Neural progenitor cell (in vitro differentiated cells): Measurements from ENCODE around the gene TBC1D1. TPM values are rescaled to one million over a fixed set of nuclear protein-coding genes. Genes with fewer than 3 reads are reported as not detected.

Source experiments
- DNase-seq: peaks from one replicate; pipeline ENCODE4 v3.0.0-alpha.2; 2016; ENCODE audit warnings: low spot score
- H2AFZ ChIP-seq: fragments of 200-600 bp; sonication (generic); replicated peaks from 2 replicates; pipeline ENCODE4 v1.6.1; 2016; ENCODE audit warnings: antibody characterized with exemption
- H3F3A ChIP-seq: fragments of 200-600 bp; sonication (generic); 2 replicates; pipeline ENCODE4 v1.6.1; 2016; ENCODE audit warnings: antibody characterized with exemption, low read depth
- H3K27ac ChIP-seq: fragments of 200-600 bp; sonication (generic); 2 replicates; pipeline ENCODE4 v1.5.1; 2016; ENCODE audit warnings: mild to moderate bottlenecking
- H3K27me3 ChIP-seq: fragments of 200-600 bp; sonication (generic); 2 replicates; pipeline ENCODE4 v1.6.1; 2016; ENCODE audit warnings: mild to moderate bottlenecking, moderate library complexity
- H3K36me3 ChIP-seq: fragments of 200-600 bp; sonication (generic); 2 replicates; pipeline ENCODE4 v1.5.1; 2016
- H3K4me1 ChIP-seq: fragments of 200-600 bp; sonication (generic); 2 replicates; pipeline ENCODE4 v1.6.1; 2016; ENCODE audit warnings: mixed run types
- H3K4me2 ChIP-seq: fragments of 200-600 bp; sonication (generic); 2 replicates; pipeline ENCODE4 v1.6.1; 2016
- H3K4me3 ChIP-seq: fragments of 200-600 bp; sonication (generic); 2 replicates; pipeline ENCODE4 v1.5.1; 2016
- H3K79me2 ChIP-seq: fragments of 200-600 bp; sonication (generic); 2 replicates; pipeline ENCODE4 v1.6.1; 2016; ENCODE audit warnings: low read depth
- H3K9ac ChIP-seq: fragments of 200-600 bp; sonication (generic); 2 replicates; pipeline ENCODE4 v1.6.1; 2016
- H3K9me3 ChIP-seq: fragments of 200-600 bp; sonication (generic); 2 replicates; pipeline ENCODE4 v1.5.1; 2016; ENCODE audit warnings: low read depth
- H4K20me1 ChIP-seq: fragments of 200-600 bp; sonication (generic); 2 replicates; pipeline ENCODE4 v1.6.1; 2016; ENCODE audit warnings: low read depth
- H3K27ac Mint-ChIP-seq: 3 replicates; pipeline ENCODE4 v1.8.0; 2021; ENCODE audit warnings: mixed read lengths
- H3K27me3 Mint-ChIP-seq: 2 replicates; pipeline ENCODE4 v1.8.0; 2022; ENCODE audit warnings: low read depth, mild to moderate bottlenecking, inconsistent platforms, moderate library complexity, mixed read lengths; ENCODE audit not compliant: insufficient read depth
- H3K36me3 Mint-ChIP-seq: 3 replicates; pipeline ENCODE4 v1.8.0; 2021; ENCODE audit warnings: mixed read lengths
- H3K4me1 Mint-ChIP-seq: 3 replicates; pipeline ENCODE4 v1.8.0; 2021; ENCODE audit warnings: mixed read lengths
- H3K4me3 Mint-ChIP-seq: 3 replicates; pipeline ENCODE4 v1.8.0; 2021; ENCODE audit warnings: mild to moderate bottlenecking, moderate library complexity, mixed read lengths
- H3K9me3 Mint-ChIP-seq: 3 replicates; pipeline ENCODE4 v1.8.0; 2020; ENCODE audit warnings: mixed read lengths
- CTCF ChIP-seq: fragments of 200-600 bp; sonication (generic); IDR thresholded peaks from 2 replicates; pipeline ENCODE4 v1.5.1; 2017; ENCODE audit warnings: antibody characterized with exemption, mild to moderate bottlenecking
- EZH2 ChIP-seq: fragments of 200-600 bp; sonication (generic); IDR thresholded peaks from 2 replicates; pipeline ENCODE4 v1.6.1; 2017; ENCODE audit warnings: antibody characterized with exemption, mild to moderate bottlenecking, moderate library complexity
- EZH2phosphoT487 ChIP-seq: fragments of 200-600 bp; sonication (generic); IDR thresholded peaks from 2 replicates; pipeline ENCODE4 v1.6.1; 2017; ENCODE audit warnings: antibody characterized with exemption
- total RNA-seq: library from RNA; depleted of rRNA; stranded (reverse); fragments of >200 nt; gene quantifications from 2 replicates; pipeline ENCODE4 v1.2.3, GENCODE V29; 2015; ENCODE audit warnings: low replicate concordance

Gene TBC1D1
- total RNA-seq, 1 donor from 2014 or later: 208 TPM

- Histone ChIP-seq H2AFZ (no peak overlapping the region), H3K4me2 (no peak overlapping the region), H3K27ac (no peak overlapping the region), H3K79me2 (peaks cover 94% of the 10 kb centered on the region), H3K9ac (no peak overlapping the region), H3K36me3 (no peaks in the 10 kb centered on the region), H3K4me1 (no peaks in the 10 kb centered on the region), H3F3A (no peaks in the 10 kb centered on the region), H3K9me3 (no peaks in the 10 kb centered on the region), H3K27me3 (no peaks in the 10 kb centered on the region), H3K4me3 (no peak overlapping the region), H4K20me1 (peaks cover 50% of the 10 kb centered on the region)
- no peaks in the 10 kb centered on the region for H3K9me3 Mint-ChIP-seq
- H3K4me1 Mint-ChIP-seq: peaks cover 17% of the 10 kb centered on the region
- no peak overlapping the region for H3K27ac Mint-ChIP-seq
- DNase-seq: no peak
- TF ChIP-seq CTCF (no peak), EZH2phosphoT487 (no peak), EZH2 (no peak)
- H3K27me3 Mint-ChIP-seq: peaks cover 2% of the 10 kb centered on the region
- H3K36me3 Mint-ChIP-seq: no peaks in the 10 kb centered on the region
- no peak overlapping the region for H3K4me3 Mint-ChIP-seq
Measured at GRCh38 chr4:37983951-37984350, 93.1 kb downstream of the TBC1D1 start.

- Histone ChIP-seq H3K79me2 (peaks cover 88% of the 10 kb centered on the region), H2AFZ (no peak overlapping the region), H3K9me3 (no peaks in the 10 kb centered on the region), H3K27me3 (no peaks in the 10 kb centered on the region), H3K36me3 (no peaks in the 10 kb centered on the region), H3K4me2 (no peak overlapping the region), H3K4me1 (peaks cover 4% of the 10 kb centered on the region), H3K9ac (no peak overlapping the region), H3F3A (no peaks in the 10 kb centered on the region), H3K4me3 (no peak overlapping the region), H3K27ac (no peak overlapping the region), H4K20me1 (peaks cover 61% of the 10 kb centered on the region)
- DNase-seq: no peak
- H3K27ac Mint-ChIP-seq: no peak overlapping the region
- TF ChIP-seq CTCF (no peak), EZH2phosphoT487 (no peak), EZH2 (no peak)
- peaks cover 21% of the 10 kb centered on the region for H3K4me1 Mint-ChIP-seq
- H3K9me3 Mint-ChIP-seq: no peaks in the 10 kb centered on the region
- no peak overlapping the region for H3K4me3 Mint-ChIP-seq
- H3K36me3 Mint-ChIP-seq: no peaks in the 10 kb centered on the region
- H3K27me3 Mint-ChIP-seq: peaks cover 2% of the 10 kb centered on the region
Measured at GRCh38 chr4:37985730-37986275, 94.9 kb downstream of the TBC1D1 start.

- no peak overlapping the region for H3K4me3 Mint-ChIP-seq
- no peaks in the 10 kb centered on the region for H3K9me3 Mint-ChIP-seq
- Histone ChIP-seq H3K4me2 (no peak overlapping the region), H3K9me3 (no peaks in the 10 kb centered on the region), H3F3A (peaks cover under 1% of the 10 kb centered on the region), H3K27ac (no peak overlapping the region), H4K20me1 (peaks cover 58% of the 10 kb centered on the region), H3K27me3 (no peaks in the 10 kb centered on the region), H3K79me2 (peaks cover 71% of the 10 kb centered on the region), H3K4me3 (no peak overlapping the region), H2AFZ (no peak overlapping the region), H3K9ac (no peak overlapping the region), H3K36me3 (no peaks in the 10 kb centered on the region), H3K4me1 (peaks cover 10% of the 10 kb centered on the region)
- DNase-seq: no peak
- peaks cover 2% of the 10 kb centered on the region for H3K27me3 Mint-ChIP-seq
- TF ChIP-seq EZH2phosphoT487 (no peak), CTCF (no peak), EZH2 (no peak)
- no peaks in the 10 kb centered on the region for H3K36me3 Mint-ChIP-seq
- H3K4me1 Mint-ChIP-seq: peaks cover 10% of the 10 kb centered on the region
- H3K27ac Mint-ChIP-seq: no peak overlapping the region
Measured at GRCh38 chr4:37988670-37989069, 97.8 kb downstream of the TBC1D1 start.
